CD4-positive, alpha-beta T cell treated with Interleukin-2 at 100 ng/mL for 4 hours (primary cell): ENCODE results near the gene EIF4A3.
A peak's percentile ranks its signal among the peaks of the same experiment; 100 is the strongest.

ENCODE experiments used
- DNase-seq: peaks from one replicate; pipeline ENCODE4 v3.0.0-alpha.2; 2020; ENCODE audit warnings: low spot score

EIF4A3 gene

GRCh38 chr17:80112471-80113032 is 34.4 kb downstream of the EIF4A3 start:
- no peak for DNase-seq

- no peak for DNase-seq
These were observed 35.0 kb downstream of the EIF4A3 start for GRCh38 chr17:80111702-80112470.

- no peak for DNase-seq
These were observed 35.8 kb downstream of the EIF4A3 start for GRCh38 chr17:80110927-80111701.

GRCh38 chr17:80110447-80110812 is 36.5 kb downstream of the EIF4A3 start:
- DNase-seq = no peak

- DNase-seq = no peak
These were observed 37.0 kb downstream of the EIF4A3 start for GRCh38 chr17:80109713-80110446.

GRCh38 chr17:80109066-80109660 is 37.8 kb downstream of the EIF4A3 start:
- DNase-seq = no peak

- no peak for DNase-seq
These were observed 38.6 kb downstream of the EIF4A3 start for GRCh38 chr17:80108036-80108971.

GRCh38 chr17:80107231-80108021 is 39.5 kb downstream of the EIF4A3 start:
- no peak for DNase-seq

- DNase-seq = no peak
These were observed 40.2 kb downstream of the EIF4A3 start for GRCh38 chr17:80106751-80107150.

- no peak for DNase-seq
These were observed 40.8 kb downstream of the EIF4A3 start for GRCh38 chr17:80106176-80106575.

GRCh38 chr17:80105762-80106161 is 41.2 kb downstream of the EIF4A3 start:
- no peak for DNase-seq

- no peak for DNase-seq
These were observed 42.0 kb downstream of the EIF4A3 start for GRCh38 chr17:80104956-80105375.

- no peak for DNase-seq
These were observed 42.5 kb downstream of the EIF4A3 start for GRCh38 chr17:80104321-80104955.

GRCh38 chr17:80103449-80104085 is 43.4 kb downstream of the EIF4A3 start:
- DNase-seq = no peak

- no peak for DNase-seq
These were observed 44.1 kb downstream of the EIF4A3 start for GRCh38 chr17:80102664-80103448.

- DNase-seq = peak; percentile 4
These were observed 44.8 kb downstream of the EIF4A3 start for GRCh38 chr17:80101946-80102663.
